Activated CD4-positive, CD25-positive, alpha-beta regulatory T cell treated with anti-CD3 and anti-CD28 coated beads, Interleukin-2, amount 50 U/mL, for 16 hours (primary cell): Measurements from ENCODE around the gene COL1A1.
A peak's percentile ranks its signal among the peaks of the same experiment; 100 is the strongest.

ENCODE experiments used
- DNase-seq: peaks from one replicate; pipeline ENCODE4 v3.0.0-alpha.2; 2020; ENCODE audit warnings: low read depth, low spot score

Gene COL1A1

DNA sequence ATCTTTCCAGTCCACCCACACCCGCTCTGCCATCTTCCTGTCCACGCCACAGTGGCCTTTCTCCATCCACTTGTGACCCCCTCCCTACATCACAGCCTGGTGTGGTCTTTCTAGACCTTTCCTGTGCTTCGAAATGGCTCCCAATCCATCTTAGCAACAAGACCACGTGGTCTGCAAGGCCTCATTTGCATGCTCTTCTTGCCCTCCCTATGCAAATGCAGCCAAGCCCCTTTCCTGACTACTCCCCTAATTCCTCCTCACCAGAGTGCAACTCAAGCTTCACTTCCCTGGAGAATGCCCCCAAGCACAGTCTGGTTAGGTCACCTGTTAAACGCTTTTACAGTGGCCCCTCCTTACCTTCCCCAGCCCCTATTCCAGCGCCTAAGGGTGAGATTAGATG lies 57.1 kb downstream of the COL1A1 start:
- no peak for DNase-seq

DNA sequence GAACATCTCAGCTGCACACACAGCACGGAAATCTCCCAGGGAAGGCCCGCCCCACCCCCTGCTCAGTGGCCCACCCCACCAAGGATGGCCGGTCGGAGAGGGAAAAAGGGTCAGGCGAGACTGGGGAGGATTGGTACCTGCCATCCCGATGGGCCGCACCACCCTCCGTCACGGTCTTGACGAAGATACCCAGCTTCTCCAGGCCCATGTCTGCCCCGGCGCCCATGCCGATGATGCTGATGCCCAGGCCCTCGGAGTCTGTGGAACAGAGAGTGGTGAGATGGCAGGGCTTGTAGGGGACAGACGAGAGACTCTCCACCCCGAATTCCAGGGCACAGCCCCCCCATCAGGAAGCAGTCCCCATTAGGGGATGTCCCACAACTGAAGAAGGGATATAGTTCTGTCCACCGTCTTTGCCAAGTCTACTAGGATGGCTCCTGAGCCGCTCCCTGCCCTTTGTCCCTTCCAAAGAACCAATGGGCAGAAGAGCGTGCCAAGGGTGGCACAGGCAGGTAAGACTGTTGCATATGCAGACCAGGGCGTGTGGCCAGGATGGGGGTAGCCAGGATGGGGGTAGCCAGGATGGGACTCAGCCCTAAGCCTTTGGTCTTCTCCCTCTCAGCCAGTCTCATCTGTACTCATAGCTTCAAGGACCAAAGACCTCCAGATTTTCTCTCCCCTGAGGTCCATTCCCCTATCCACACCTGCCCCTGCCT lies 57.8 kb downstream of the COL1A1 start:
- DNase-seq, result no peak

DNA sequence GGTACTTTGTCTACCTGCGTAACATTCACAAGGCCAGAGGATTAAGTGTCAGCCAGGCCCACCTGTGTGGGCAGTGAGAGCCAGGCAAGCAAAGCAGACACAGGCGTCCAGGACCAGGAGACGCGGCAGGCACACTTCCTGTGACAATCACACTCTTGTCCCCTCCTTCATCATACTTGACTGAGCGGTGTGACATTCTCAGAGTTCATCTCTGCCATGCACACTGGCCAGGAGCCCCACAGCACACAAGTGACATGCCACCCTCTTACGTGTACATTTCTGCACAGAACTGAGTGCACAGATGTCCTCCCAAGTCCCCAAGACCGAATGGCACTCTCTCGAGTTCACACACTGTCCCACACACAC lies 59.7 kb downstream of the COL1A1 start:
- DNase-seq, result no peak

DNA sequence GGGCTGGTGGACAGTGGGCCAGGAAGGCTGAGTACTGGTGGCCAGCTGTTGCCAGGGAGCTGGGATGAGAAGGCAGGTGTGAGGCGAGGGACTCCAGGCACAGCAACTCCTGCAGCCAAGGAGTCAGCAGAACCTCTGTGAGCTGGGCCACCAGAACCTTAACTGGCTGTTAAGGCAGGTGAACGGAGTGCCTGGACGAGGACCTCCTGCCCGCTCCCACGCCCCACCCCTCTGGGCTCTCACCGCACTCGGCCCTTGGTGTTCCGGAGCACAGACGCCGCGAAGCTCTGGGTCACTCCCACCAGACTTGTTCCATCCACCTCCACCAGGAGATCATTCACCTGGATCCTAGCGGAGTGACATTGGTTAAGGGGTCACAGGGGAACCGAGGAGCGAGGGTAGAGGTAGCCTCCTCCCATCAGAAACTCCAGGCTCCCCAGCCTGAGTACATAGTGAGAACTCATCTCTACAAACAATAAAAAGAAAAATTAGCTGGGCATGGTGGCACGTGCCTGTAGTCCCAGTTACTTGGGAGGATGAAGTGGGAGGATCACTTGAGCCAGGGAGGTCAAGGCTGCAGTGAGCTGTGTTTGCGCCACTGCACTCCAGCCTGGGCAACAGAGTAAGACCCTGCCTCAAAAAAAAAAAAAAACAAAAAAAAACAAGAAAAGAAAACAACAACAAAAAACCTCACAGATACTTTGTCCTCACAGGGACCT lies 60.2 kb downstream of the COL1A1 start:
- DNase-seq, result no peak

DNA sequence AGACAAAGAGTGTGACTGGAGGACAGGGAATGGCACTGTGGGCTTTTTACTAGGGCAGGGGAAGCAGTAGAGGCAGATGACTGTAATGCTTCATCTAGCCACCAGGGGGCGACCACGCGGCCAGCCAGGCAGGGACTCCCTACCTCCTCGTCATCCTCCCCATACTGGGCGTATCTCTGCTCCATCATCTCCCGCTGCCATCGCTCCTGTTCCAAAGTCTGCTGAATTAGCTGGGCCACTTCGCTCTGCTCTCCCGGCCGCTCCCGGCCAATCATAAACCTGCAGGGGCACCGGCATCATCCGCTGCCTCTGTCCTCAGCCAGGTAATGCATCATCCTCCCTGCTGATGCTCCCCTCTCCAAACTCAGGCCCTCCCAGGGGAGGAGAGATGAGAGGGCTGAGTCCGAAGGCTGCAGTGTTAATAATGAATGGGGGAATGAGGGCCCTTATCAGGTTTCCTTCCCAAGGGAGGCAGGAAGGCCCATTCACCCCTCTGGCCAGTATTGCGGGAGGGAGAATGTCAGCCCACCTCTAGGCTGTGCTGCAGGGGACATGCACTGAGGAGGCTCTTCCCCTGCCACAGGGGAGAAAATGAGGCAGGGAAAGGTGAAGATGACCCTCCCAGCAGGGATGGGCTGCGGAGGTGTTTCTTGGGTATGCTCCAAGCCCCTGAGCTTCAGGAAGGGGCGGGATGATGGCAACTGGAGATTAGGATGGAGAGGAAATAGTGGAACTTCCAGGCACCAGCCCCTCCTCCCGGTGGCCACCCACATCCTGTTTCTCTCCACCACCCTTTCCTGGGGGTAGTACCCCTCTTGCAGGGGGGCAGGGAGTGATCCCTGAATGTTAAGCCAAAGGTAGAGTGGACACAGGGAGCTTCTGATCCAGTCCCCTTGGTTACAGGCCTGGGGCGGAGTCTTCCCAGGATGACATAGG lies 61.2 kb downstream of the COL1A1 start:
- peak; percentile 64 for DNase-seq

DNA sequence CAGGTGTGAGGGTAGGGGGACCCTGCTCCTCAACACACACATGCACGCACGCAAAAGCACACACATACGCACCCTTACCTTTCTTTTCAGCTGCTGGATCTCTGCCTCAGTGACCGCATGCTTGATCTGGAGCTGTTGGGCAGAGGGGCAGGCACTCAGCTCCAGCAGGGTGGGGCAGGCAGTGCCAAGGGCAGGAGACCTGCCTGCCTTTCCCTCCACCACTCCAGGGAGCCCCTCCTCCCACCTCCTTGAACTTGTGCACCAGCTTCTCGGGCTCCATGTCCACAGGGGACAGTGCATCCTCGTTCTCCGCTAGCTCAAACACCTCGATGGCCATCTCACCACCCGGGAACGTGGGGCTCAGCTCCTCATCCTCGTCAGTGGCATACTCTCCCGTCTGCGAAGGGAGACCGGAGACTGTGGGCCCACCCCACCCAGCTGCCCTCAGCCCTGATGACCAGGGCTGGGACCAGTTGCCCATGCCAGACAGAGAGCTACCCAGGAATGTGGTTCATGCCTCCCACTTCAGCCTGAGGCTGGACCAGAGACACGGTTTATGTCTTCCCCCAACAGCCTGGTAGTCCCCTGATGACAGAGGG lies 62.1 kb downstream of the COL1A1 start:
- no peak for DNase-seq

DNA sequence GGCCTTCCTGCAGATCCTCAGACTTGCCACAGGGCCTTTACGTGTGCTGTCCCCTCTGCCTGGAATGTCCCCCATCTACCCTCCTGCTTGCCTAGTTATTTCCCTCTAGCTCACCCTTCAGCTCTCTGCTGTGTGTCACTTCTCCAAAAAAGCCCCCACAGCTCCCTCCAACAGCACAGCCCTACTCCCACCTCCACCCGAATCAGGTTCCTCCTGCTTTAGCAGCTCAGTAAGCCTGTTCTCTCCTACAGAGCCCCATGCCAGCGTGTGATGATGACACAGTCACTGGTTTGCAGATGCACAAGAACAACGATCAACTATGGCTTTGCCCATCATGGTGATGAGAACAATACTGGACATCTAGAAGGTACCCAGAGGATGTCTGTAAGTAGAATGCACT lies 64.4 kb downstream of the COL1A1 start:
- DNase-seq, result no peak

DNA sequence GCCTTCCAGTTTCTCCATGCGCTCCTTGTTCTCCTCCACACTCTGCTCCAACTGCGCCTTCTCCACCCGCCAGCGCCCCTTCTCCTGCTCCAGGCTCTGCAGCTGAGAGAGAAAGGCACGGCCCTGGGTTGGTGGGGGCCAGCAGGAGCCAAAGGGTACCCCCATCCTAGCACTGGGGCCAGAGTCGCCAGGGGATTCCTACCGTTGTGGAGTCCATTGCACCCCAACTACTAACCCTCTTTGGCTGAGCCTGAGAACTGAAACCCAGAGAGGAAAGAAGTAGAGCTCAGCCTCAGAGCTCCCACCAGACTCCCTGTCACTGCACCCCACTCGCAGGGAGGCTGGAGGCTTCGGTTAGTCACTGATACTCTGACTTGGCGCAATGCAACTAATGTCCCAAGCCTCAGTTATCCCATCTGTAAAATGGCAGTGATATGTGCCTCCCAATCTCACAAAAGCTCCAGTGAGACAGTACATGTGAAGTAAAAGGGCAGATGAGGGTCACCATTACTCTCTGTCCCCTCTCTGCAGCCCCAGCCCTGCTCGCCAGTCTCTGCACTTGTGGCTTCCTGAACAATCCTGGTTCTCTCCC lies 65.2 kb downstream of the COL1A1 start:
- DNase-seq, result no peak

DNA sequence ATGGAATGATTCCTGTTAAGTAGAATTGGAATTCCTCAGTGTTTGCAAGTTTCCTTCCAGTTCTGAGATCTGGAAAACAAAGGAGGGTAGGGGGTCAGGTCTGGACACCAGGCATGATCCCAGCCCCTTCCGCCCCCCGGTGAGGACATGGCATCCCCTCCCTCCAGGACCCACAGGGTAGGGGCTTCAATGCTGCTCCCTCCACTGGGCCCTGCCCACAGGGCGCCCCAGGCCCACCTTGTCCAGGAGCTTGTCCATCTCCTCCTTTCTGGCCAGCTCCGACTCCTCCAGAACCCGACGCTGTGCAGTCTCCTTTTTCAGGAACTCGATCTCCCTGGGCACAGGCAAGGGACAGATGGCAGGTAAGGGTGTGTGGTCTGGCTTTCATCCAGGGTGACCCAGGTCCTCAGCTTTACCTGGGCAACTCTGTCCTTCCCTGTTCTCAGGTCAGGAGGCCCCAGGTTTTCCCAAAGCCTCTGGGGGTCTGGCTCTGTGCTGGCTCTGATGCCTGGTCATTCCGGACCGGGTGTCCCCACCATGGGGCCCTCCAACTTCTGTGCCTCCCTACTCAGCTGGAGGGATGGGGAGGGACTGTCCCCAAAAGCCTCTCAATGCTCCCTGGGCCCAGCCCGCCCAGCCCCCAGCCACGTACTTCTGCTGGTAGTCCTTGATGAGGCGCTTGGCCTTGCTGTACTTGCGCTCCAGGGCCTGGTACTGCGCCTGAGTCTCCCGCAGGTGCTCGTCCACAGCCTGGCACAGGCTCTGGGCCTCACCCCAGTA lies 65.9 kb downstream of the COL1A1 start:
- no peak for DNase-seq

DNA sequence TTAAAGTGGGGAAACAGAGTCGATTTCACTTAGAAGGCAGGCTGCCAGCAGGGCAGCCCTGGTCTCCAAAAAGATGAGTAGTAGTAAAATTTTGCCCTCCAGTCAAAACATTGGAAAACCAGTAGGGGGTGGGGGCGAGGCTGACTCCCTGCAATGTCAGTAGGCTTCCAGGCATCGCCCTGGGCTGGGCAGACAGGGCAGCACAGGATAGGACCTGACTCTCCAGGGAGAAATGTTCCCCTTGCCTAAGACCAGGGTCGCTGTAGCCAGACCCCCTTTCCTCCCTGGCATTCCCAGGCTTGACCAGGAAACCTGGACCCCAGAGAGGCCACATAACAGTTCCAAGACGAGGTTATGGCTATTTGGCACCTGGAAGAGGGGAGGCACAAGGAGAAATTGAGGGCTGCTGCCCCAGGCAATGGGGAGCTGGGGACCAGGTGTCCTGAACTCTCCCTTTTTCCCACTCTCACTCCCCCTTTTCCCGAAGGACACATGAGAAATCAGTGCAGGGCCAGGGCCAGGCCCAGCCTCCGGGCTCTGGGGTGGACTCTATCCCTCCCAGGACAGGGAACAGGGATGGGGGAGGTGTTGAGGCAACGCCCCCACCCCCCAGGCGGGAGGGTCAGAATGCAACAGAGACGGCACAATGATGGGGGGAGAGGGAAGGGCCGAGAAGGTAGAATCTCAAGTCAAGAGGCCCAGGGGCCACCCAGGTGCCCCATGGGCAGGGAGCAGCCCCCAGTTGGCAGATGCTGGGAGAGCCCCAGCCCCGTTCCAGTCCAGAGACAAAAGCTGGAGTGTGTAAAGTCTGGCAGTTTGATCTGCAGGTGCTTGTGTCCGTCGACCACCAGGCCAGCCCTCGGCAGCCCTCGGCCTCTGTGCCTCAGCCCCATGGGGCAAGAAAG lies 67.0 kb downstream of the COL1A1 start:
- DNase-seq, result no peak

DNA sequence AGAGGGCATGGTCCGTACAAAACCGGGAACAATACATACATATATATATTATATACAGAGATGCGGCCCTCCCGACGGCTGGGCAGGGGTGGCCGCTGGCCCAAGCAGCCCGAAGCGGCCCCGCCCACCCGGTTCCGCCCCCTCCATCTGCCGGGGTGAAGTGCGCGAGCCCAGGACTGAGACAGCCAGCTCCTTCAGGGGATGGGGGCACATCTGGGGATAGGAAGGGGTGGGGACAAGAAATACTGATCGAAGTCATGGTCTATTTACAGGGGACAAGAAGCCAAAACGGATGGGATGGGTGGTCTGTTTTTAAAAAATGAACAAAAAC lies 67.7 kb downstream of the COL1A1 start:
- DNase-seq, result no peak
